ENCODE data around the gene SH3GL2. TPM values are rescaled to one million over a fixed set of nuclear protein-coding genes. Genes with fewer than 3 reads are reported as not detected.

Gene SH3GL2
- total RNA-seq, 1 experiment from 2014 or later, result not detected

DNA sequence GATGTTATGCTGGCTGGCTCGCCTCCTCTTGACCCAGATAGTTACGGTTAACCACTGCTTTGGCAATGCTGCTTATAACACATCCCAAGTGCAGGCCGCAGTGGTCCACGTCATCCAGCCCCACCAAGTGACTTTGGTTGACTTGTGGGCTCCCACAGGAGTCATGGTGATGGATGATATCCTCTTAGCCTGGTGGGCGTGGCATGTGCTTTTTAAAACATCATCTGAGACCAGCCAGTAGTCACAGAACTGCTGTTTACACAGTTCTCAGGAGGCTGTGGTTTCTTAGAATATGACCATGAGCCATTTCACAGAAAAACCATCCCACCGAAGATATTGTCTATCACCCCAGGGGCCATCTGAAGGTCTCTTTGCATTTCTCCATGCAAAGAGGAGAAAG, 216.9 kb downstream of the SH3GL2 start:
- no TSS peak for BruUV-seq (replicated peaks)
- intact Hi-C loops (cut with micrococcal nuclease), result no loop called here
- no peaks in the 10 kb centered on the region for H3K36me3 Mint-ChIP-seq (ENCODE audit: insufficient read depth, unreplicated experiment)
- no peaks in the 10 kb centered on the region for H3K4me1 Mint-ChIP-seq (ENCODE audit: insufficient read depth, unreplicated experiment)
- no peak overlapping the region for H3K4me3 Mint-ChIP-seq (ENCODE audit: unreplicated experiment)
- H3K27ac Mint-ChIP-seq (ENCODE audit: low read depth, unreplicated experiment), result no peak overlapping the region
- POLR2A ChIA-PET, result no interaction called here
- TF ChIP-seq, protein P1, sequence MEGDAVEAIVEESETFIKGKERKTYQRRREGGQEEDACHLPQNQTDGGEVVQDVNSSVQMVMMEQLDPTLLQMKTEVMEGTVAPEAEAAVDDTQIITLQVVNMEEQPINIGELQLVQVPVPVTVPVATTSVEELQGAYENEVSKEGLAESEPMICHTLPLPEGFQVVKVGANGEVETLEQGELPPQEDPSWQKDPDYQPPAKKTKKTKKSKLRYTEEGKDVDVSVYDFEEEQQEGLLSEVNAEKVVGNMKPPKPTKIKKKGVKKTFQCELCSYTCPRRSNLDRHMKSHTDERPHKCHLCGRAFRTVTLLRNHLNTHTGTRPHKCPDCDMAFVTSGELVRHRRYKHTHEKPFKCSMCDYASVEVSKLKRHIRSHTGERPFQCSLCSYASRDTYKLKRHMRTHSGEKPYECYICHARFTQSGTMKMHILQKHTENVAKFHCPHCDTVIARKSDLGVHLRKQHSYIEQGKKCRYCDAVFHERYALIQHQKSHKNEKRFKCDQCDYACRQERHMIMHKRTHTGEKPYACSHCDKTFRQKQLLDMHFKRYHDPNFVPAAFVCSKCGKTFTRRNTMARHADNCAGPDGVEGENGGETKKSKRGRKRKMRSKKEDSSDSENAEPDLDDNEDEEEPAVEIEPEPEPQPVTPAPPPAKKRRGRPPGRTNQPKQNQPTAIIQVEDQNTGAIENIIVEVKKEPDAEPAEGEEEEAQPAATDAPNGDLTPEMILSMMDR (IDR thresholded peaks at IDR 0.05; ENCODE audit: unreplicated experiment), result no peak
- no peaks in the 10 kb centered on the region for H3K9me3 Mint-ChIP-seq (ENCODE audit: unreplicated experiment)
- CTCF ChIA-PET, result interaction anchor here (0.9 to 4.1 kb wide), 3 partner anchors 8 to 15 kb away, joined by 3 to 20 read pairs (median 9); no protein-coding TSS in a partner anchor
- DNase-seq (ENCODE audit: unreplicated experiment), result no peak
- peaks cover 64% of the 10 kb centered on the region for H3K27me3 Mint-ChIP-seq (ENCODE audit: insufficient read depth, unreplicated experiment)

DNA sequence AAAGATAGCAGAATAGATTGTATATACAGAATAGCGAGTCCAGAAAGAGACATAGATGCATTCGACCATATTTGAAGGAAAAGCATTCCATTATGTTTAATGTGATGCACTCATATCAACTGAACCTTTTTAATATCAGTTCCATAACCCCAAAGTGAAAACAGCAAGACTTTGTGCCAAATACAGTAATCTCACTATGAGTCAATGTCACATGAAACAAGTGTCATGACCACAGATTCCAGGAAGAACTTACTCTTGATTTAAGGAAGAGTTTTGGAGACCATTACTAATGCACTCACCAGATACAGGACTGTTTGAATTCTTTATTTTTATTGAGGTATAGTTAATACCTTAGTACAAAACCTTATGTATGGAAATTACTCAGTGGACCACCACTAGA, 220.5 kb downstream of the SH3GL2 start:
- H3K4me1 Mint-ChIP-seq (ENCODE audit: insufficient read depth, unreplicated experiment), result no peaks in the 10 kb centered on the region
- peaks cover 46% of the 10 kb centered on the region for H3K27me3 Mint-ChIP-seq (ENCODE audit: insufficient read depth, unreplicated experiment)
- TF ChIP-seq, protein P1 (IDR thresholded peaks at IDR 0.05; ENCODE audit: unreplicated experiment), result no peak
- no peaks in the 10 kb centered on the region for H3K36me3 Mint-ChIP-seq (ENCODE audit: insufficient read depth, unreplicated experiment)
- POLR2A ChIA-PET, result no interaction called here
- H3K4me3 Mint-ChIP-seq (ENCODE audit: unreplicated experiment), result no peak overlapping the region
- H3K27ac Mint-ChIP-seq (ENCODE audit: low read depth, unreplicated experiment), result no peak overlapping the region
- intact Hi-C loops (cut with micrococcal nuclease), result no loop called here
- no TSS peak for BruUV-seq (replicated peaks)
- no peak for DNase-seq (ENCODE audit: unreplicated experiment)
- CTCF ChIA-PET, result interaction anchor here (0.6 to 5.0 kb wide), 3 partner anchors 212 to 272 kb away, joined by 3 to 73 read pairs (median 10); no protein-coding TSS in a partner anchor
- no peaks in the 10 kb centered on the region for H3K9me3 Mint-ChIP-seq (ENCODE audit: unreplicated experiment)

DNA sequence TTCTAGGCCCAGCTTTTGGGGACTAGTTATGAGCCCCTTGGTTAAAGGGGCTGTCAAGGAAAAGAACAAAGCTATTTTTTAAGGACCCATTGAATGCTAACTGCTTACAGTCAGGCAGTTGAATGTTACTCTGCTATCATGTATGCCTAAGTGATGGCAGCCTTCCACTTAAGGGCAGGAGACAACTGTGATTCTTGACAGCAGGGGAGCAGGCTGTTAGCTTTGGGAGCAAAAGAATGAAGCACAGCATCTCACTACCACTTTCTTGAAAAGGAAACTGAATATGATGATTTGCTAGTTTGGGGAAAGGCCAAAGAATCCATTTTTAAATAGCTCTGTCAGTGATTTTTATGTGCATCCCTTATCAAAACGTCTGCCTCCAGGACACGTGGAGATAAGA, 221.6 kb downstream of the SH3GL2 start:
- CTCF ChIA-PET, result interaction anchor here (0.5 to 5.0 kb wide), 8 partner anchors 11 to 1312 kb away, joined by 3 to 73 read pairs (median 13); no protein-coding TSS in a partner anchor

DNA sequence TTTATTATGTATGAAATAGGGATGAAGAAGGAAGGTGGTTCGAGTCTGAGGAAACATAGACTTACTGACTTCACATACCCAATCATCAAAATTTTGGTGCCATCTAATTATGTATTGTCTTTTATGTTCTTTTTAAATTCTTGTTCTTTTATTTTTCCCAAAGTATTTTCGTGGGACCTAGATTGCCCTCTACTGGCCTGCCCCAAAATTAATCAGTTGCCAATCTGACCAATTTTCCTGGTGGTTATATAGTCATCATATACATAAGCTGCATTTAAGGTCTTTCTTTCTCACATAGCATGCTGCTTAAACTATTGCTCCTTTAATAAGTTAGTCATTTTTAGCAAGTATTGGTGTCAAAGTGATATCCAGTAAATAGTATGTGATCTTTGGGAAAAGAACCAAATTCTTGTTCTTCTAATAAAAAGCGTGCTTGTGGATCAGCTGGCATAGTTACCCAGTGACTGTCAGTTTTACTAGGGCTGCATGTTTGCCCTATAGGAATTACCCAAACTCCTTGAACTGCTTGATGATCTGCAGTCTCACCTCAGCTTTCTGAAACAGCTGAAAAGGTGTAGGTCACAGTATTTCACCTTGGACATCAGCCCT, 223.5 kb downstream of the SH3GL2 start:
- Mint-ChIP-seq H3K27me3 (ENCODE audit: insufficient read depth, unreplicated experiment) (peaks cover 33% of the 10 kb centered on the region), H3K4me1 (ENCODE audit: insufficient read depth, unreplicated experiment) (no peaks in the 10 kb centered on the region), H3K9me3 (ENCODE audit: unreplicated experiment) (no peaks in the 10 kb centered on the region), H3K4me3 (ENCODE audit: unreplicated experiment) (no peak overlapping the region), H3K36me3 (ENCODE audit: insufficient read depth, unreplicated experiment) (no peaks in the 10 kb centered on the region), H3K27ac (ENCODE audit: low read depth, unreplicated experiment) (no peak overlapping the region)
- BruUV-seq (replicated peaks), result no TSS peak
- POLR2A ChIA-PET, result no interaction called here
- intact Hi-C loops (cut with micrococcal nuclease), result loop anchor here (1.0 to 10.0 kb wide), 2 partner anchors 271 to 738 kb away; no protein-coding TSS in a partner anchor
- peak; percentile 28 for DNase-seq (ENCODE audit: unreplicated experiment)
- CTCF ChIA-PET, result interaction anchor here (0.5 to 5.0 kb wide), 32 partner anchors 8 to 1360 kb away, joined by 3 to 73 read pairs (median 4); no protein-coding TSS in a partner anchor
- TF ChIP-seq, protein P1 (IDR thresholded peaks at IDR 0.05; ENCODE audit: unreplicated experiment), result peak; percentile 52

More for the DNA sequence above, 221.6 kb downstream of the SH3GL2 start:
- Mint-ChIP-seq H3K27me3 (ENCODE audit: insufficient read depth, unreplicated experiment) (peaks cover 46% of the 10 kb centered on the region), H3K4me1 (ENCODE audit: insufficient read depth, unreplicated experiment) (no peaks in the 10 kb centered on the region), H3K9me3 (ENCODE audit: unreplicated experiment) (no peaks in the 10 kb centered on the region), H3K4me3 (ENCODE audit: unreplicated experiment) (no peak overlapping the region), H3K27ac (ENCODE audit: low read depth, unreplicated experiment) (no peak overlapping the region), H3K36me3 (ENCODE audit: insufficient read depth, unreplicated experiment) (no peaks in the 10 kb centered on the region)
- intact Hi-C loops (cut with micrococcal nuclease), result loop anchor here (10.0 kb wide), 1 partner anchor 736 kb away; no protein-coding TSS in a partner anchor
- no TSS peak for BruUV-seq (replicated peaks)
- POLR2A ChIA-PET, result interaction anchor here (1.3 kb wide), 1 partner anchor 268 kb away, joined by 3 read pairs; no protein-coding TSS in a partner anchor
- TF ChIP-seq, protein P1 (IDR thresholded peaks at IDR 0.05; ENCODE audit: unreplicated experiment), result no peak
- DNase-seq (ENCODE audit: unreplicated experiment), result no peak
